Measurements from ENCODE around the gene CD247. TPM values are rescaled to one million over a fixed set of nuclear protein-coding genes. Genes with fewer than 3 reads are reported as not detected.

CD247 gene
- polyA plus RNA-seq, 1 of the 3 experiments (the other 2 are of a cell fraction) = 0.08 TPM

- Histone ChIP-seq H3K9ac (no peak overlapping the region), H2AFZ (ENCODE audit: low read depth) (no peak overlapping the region), H3K4me2 (no peak overlapping the region), H3K27ac (ENCODE audit: low read depth in 2 of 2, low read length in 1 of 2) (no peak overlapping the region), H3K36me3 (replicated peaks in 1 of 2; ENCODE audit: control insufficient read depth in 1 of 2, insufficient read depth in 2 of 2, low read length in 1 of 2) (no peaks in the 10 kb centered on the region), H3K4me1 (ENCODE audit: control insufficient read depth in 1 of 2, insufficient read depth in 2 of 2, low read depth in 1 of 2, low read length in 1 of 2) (peaks cover 0 to 4% of the 10 kb centered on the region in 2 experiments; a peak in 1 of 4 replicates), H4K20me1 (ENCODE audit: insufficient read depth) (no peaks in the 10 kb centered on the region), H3F3A (replicated peaks; ENCODE audit: insufficient read depth) (no peaks in the 10 kb centered on the region), H3K9me3 (peaks cover 4% of the 10 kb centered on the region; the same call in 1 of the 2 replicates), H3K27me3 (ENCODE audit: insufficient read depth) (no peaks in the 10 kb centered on the region; the same call in 1 of the 2 replicates), H3K79me2 (ENCODE audit: insufficient read depth) (no peaks in the 10 kb centered on the region), H3K4me3 (ENCODE audit: low read depth in 2 of 2, low read length in 1 of 2) (no peak overlapping the region), H3K9me2 (no peaks in the 10 kb centered on the region)
- WGBS (ENCODE audit: low lambda C conversion rate) = 37% methylated on average over 5 of the region's 6 CpGs
- ChIA-PET CTCF (interaction anchor here (0.8 to 1.6 kb wide), 3 partner anchors 8 to 166 kb away, joined by 3 to 7 read pairs (median 3); no protein-coding TSS in a partner anchor), POLR2A (no interaction called here)
- no peak for DNase-seq
- TF ChIP-seq RAD21 (IDR thresholded peaks at IDR 0.05; ENCODE audit: low read length) (no peak), TEAD4 (IDR thresholded peaks at IDR 0.05; ENCODE audit: borderline replicate concordance, insufficient read depth) (no peak), MAX (IDR thresholded peaks at IDR 0.05; ENCODE audit: low read depth) (no peak), FOXM1 (IDR thresholded peaks at IDR 0.05; ENCODE audit: low read depth) (no peak), TAF1 (IDR thresholded peaks at IDR 0.05; ENCODE audit: borderline replicate concordance, low read depth, low read length) (no peak), CHD2 (IDR thresholded peaks at IDR 0.05; ENCODE audit: low read length, partially characterized antibody) (no peak), GABPA (IDR thresholded peaks at IDR 0.05; ENCODE audit: low read depth) (no peak), ELF1 (IDR thresholded peaks at IDR 0.05) (no peak), TCF12 (IDR thresholded peaks at IDR 0.05) (no peak), FOXJ3 (CRISPR knock-in tag; IDR thresholded peaks at IDR 0.05) (no peak), RXRA (IDR thresholded peaks at IDR 0.05; ENCODE audit: borderline replicate concordance, low read depth) (no peak), EP300 (IDR thresholded peaks at IDR 0.05; ENCODE audit: borderline replicate concordance in 1 of 2, low read depth in 1 of 2, low read length in 1 of 2) (no peak), SMC3 (IDR thresholded peaks at IDR 0.05; ENCODE audit: low read depth, low read length) (no peak), RCOR1 (IDR thresholded peaks at IDR 0.05; ENCODE audit: low read length) (no peak)
- TF ChIP-seq, protein P1, sequence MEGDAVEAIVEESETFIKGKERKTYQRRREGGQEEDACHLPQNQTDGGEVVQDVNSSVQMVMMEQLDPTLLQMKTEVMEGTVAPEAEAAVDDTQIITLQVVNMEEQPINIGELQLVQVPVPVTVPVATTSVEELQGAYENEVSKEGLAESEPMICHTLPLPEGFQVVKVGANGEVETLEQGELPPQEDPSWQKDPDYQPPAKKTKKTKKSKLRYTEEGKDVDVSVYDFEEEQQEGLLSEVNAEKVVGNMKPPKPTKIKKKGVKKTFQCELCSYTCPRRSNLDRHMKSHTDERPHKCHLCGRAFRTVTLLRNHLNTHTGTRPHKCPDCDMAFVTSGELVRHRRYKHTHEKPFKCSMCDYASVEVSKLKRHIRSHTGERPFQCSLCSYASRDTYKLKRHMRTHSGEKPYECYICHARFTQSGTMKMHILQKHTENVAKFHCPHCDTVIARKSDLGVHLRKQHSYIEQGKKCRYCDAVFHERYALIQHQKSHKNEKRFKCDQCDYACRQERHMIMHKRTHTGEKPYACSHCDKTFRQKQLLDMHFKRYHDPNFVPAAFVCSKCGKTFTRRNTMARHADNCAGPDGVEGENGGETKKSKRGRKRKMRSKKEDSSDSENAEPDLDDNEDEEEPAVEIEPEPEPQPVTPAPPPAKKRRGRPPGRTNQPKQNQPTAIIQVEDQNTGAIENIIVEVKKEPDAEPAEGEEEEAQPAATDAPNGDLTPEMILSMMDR (IDR thresholded peaks at IDR 0.05) = no peak
These were observed 84.0 kb downstream of the CD247 start for GRCh38 chr1:167434306-167434705.

DNA sequence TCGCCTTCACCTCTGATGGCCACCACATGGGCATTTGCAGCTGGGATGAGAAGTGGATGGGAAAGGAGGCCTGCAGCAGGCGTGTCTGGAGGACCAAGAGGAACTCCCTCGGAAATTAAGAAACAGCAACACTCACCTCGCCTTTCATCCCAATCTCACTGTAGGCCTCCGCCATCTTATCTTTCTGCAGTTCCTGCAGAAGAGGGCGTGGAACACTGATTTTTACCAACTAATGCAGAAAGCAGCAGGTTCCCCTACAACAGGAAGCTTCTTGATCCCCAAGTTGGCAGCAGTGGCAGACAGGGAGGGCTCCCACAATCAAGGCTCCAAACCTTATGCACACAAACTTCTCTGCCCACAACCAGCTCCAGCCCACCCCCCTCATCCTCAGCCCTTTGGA lies 84.4 kb downstream of the CD247 start:
- POLR2A ChIA-PET = no interaction called here
- H3K4me1 ChIP-seq (ENCODE audit: control insufficient read depth in 1 of 2, insufficient read depth in 2 of 2, low read depth in 1 of 2, low read length in 1 of 2) = no peaks in the 10 kb centered on the region; a peak in 1 of 4 replicates
- no peak overlapping the region for H3K9ac ChIP-seq
- no peak for DNase-seq
- no peak overlapping the region for H3K27ac ChIP-seq (ENCODE audit: low read depth in 2 of 2, low read length in 1 of 2)
- no peak overlapping the region for H3K4me3 ChIP-seq (ENCODE audit: low read depth in 2 of 2, low read length in 1 of 2)
- no peak overlapping the region for H3K4me2 ChIP-seq
- WGBS (ENCODE audit: low lambda C conversion rate) = 82% methylated on average over 6 of the region's 6 CpGs
- H3K27me3 ChIP-seq (ENCODE audit: insufficient read depth) = no peaks in the 10 kb centered on the region; the same call in 1 of the 2 replicates
- H4K20me1 ChIP-seq (ENCODE audit: insufficient read depth) = no peaks in the 10 kb centered on the region
- no peaks in the 10 kb centered on the region for H3F3A ChIP-seq (replicated peaks; ENCODE audit: insufficient read depth)
- no peaks in the 10 kb centered on the region for H3K9me2 ChIP-seq
- no peaks in the 10 kb centered on the region for H3K36me3 ChIP-seq (replicated peaks in 1 of 2; ENCODE audit: control insufficient read depth in 1 of 2, insufficient read depth in 2 of 2, low read length in 1 of 2)
- no peak overlapping the region for H2AFZ ChIP-seq (ENCODE audit: low read depth)
- TF ChIP-seq YY1 (IDR thresholded peaks at IDR 0.05; ENCODE audit: low read depth) (no peak), GABPA (IDR thresholded peaks at IDR 0.05; ENCODE audit: low read depth) (no peak), IRF3 (IDR thresholded peaks at IDR 0.05; ENCODE audit: low read depth, low read length) (no peak), TEAD4 (IDR thresholded peaks at IDR 0.05; ENCODE audit: borderline replicate concordance, insufficient read depth) (no peak), MXI1 (IDR thresholded peaks at IDR 0.05; ENCODE audit: low read depth, low read length) (no peak), GATA2 (CRISPR knock-in tag; IDR thresholded peaks at IDR 0.05) (no peak), EZH2phosphoT487 (IDR thresholded peaks at IDR 0.05; ENCODE audit: borderline replicate concordance, low read depth) (no peak), ELF1 (IDR thresholded peaks at IDR 0.05) (no peak)
- CTCF ChIA-PET = interaction anchor here (0.8 to 1.6 kb wide), 3 partner anchors 9 to 166 kb away, joined by 3 to 7 read pairs (median 3); no protein-coding TSS in a partner anchor
- no peaks in the 10 kb centered on the region for H3K79me2 ChIP-seq (ENCODE audit: insufficient read depth)
- H3K9me3 ChIP-seq = peaks cover 4% of the 10 kb centered on the region; the same call in 1 of the 2 replicates

Measured in SK-N-SH (cell line).